Measurements from ENCODE around the gene SIGMAR1. TPM values are rescaled to one million over a fixed set of nuclear protein-coding genes. Genes with fewer than 3 reads are reported as not detected.

SIGMAR1 gene
- polyA plus RNA-seq, 1 donor from 2014 or later, result 52.5 TPM

DNA sequence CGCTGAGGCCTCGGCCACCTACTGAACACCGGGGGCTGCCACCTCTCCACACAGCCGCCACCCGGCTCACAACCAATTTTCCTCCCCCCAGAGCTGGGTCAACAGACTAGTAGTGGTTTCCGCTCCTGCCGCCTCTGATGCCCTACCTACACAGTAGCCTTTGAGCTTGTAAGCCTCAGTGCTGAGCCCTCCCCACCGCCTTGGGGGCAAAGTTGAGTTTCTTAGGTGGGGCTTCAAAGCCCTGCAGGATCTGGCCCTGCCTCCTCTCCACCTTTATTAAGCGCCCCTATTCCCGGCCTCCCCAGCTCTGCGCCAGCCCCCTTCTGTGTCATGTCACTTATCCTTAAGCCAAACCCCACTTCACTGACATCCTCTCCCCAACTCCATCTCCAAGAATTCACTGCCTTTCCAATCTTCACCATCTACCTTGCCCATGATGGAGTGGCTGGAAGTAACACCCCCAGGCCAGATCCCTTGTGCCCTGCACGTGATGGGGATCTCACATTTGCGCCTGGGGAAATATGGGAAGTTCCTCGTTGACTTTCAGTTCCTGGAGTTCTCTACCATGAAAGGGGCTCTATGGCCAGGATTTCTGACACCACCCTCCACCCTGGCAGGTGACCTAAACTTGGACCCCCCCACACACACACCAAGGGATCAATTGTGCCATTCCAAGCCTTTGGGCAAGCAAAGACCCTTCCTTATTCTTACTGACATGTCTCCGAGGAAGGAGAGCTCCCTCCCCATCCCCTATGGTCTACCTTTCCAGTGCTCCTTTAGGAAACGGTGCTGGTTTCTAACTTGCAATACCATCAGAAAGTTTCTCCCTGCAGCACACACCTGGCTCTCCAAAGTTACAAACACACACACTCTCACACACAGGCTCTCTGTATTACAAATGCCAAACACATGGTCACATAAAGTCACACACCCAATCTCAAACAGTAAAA, 45.4 kb downstream of the SIGMAR1 start:
- H3K27ac ChIP-seq (ENCODE audit: low read length), result no peak overlapping the region
- no peak overlapping the region for H3K4me2 ChIP-seq (ENCODE audit: low read length)
- H3F3A ChIP-seq (ENCODE audit: insufficient read depth, low read length, poor library complexity, severe bottlenecking), result no peaks in the 10 kb centered on the region
- no peak overlapping the region for H2AFZ ChIP-seq (ENCODE audit: low read depth, low read length)
- H3K79me2 ChIP-seq (replicated peaks; ENCODE audit: insufficient read depth, low read length), result peaks cover 22% of the 10 kb centered on the region
- peak overlapping the region; percentile 43 for H3K9ac ChIP-seq (ENCODE audit: low read length)
- H3K4me3 ChIP-seq (ENCODE audit: low read length), result peak overlapping the region; percentile 63
- H3K9me3 ChIP-seq (ENCODE audit: low read length), result no peaks in the 10 kb centered on the region
- no peaks in the 10 kb centered on the region for H3K36me3 ChIP-seq (ENCODE audit: insufficient read depth, low read length)
- no peaks in the 10 kb centered on the region for H4K20me1 ChIP-seq (ENCODE audit: insufficient read depth)
- TF ChIP-seq MXI1 (conservative IDR thresholded peaks at IDR 0.05; ENCODE audit: poor library complexity, severe bottlenecking), result no peak
- TF ChIP-seq POLR2AphosphoS5 (IDR thresholded peaks at IDR 0.05), result no peak
- TF ChIP-seq EP300 (conservative IDR thresholded peaks at IDR 0.05; ENCODE audit: poor library complexity, severe bottlenecking), result no peak
- TF ChIP-seq SMC3 (conservative IDR thresholded peaks at IDR 0.05; ENCODE audit: poor library complexity), result no peak
- TF ChIP-seq, protein P1, sequence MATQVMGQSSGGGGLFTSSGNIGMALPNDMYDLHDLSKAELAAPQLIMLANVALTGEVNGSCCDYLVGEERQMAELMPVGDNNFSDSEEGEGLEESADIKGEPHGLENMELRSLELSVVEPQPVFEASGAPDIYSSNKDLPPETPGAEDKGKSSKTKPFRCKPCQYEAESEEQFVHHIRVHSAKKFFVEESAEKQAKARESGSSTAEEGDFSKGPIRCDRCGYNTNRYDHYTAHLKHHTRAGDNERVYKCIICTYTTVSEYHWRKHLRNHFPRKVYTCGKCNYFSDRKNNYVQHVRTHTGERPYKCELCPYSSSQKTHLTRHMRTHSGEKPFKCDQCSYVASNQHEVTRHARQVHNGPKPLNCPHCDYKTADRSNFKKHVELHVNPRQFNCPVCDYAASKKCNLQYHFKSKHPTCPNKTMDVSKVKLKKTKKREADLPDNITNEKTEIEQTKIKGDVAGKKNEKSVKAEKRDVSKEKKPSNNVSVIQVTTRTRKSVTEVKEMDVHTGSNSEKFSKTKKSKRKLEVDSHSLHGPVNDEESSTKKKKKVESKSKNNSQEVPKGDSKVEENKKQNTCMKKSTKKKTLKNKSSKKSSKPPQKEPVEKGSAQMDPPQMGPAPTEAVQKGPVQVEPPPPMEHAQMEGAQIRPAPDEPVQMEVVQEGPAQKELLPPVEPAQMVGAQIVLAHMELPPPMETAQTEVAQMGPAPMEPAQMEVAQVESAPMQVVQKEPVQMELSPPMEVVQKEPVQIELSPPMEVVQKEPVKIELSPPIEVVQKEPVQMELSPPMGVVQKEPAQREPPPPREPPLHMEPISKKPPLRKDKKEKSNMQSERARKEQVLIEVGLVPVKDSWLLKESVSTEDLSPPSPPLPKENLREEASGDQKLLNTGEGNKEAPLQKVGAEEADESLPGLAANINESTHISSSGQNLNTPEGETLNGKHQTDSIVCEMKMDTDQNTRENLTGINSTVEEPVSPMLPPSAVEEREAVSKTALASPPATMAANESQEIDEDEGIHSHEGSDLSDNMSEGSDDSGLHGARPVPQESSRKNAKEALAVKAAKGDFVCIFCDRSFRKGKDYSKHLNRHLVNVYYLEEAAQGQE (IDR thresholded peaks at IDR 0.05; ENCODE audit: borderline replicate concordance), result no peak
- no peak for TF ChIP-seq EZH2 (IDR thresholded peaks at IDR 0.05; ENCODE audit: borderline replicate concordance, insufficient read depth, low read length, poor library complexity, severe bottlenecking)
- TF ChIP-seq, protein P2, sequence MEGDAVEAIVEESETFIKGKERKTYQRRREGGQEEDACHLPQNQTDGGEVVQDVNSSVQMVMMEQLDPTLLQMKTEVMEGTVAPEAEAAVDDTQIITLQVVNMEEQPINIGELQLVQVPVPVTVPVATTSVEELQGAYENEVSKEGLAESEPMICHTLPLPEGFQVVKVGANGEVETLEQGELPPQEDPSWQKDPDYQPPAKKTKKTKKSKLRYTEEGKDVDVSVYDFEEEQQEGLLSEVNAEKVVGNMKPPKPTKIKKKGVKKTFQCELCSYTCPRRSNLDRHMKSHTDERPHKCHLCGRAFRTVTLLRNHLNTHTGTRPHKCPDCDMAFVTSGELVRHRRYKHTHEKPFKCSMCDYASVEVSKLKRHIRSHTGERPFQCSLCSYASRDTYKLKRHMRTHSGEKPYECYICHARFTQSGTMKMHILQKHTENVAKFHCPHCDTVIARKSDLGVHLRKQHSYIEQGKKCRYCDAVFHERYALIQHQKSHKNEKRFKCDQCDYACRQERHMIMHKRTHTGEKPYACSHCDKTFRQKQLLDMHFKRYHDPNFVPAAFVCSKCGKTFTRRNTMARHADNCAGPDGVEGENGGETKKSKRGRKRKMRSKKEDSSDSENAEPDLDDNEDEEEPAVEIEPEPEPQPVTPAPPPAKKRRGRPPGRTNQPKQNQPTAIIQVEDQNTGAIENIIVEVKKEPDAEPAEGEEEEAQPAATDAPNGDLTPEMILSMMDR (IDR thresholded peaks at IDR 0.05; ENCODE audit: poor library complexity, severe bottlenecking), result no peak
- TF ChIP-seq TAF1 (IDR thresholded peaks at IDR 0.05; ENCODE audit: low read depth), result no peak
- TF ChIP-seq RAD21 (conservative IDR thresholded peaks at IDR 0.05), result no peak
- H3K9me2 ChIP-seq (ENCODE audit: insufficient read depth, low read length), result no peaks in the 10 kb centered on the region
- peaks cover 26% of the 10 kb centered on the region for H3K27me3 ChIP-seq (ENCODE audit: insufficient read depth, low read depth, low read length)

DNA sequence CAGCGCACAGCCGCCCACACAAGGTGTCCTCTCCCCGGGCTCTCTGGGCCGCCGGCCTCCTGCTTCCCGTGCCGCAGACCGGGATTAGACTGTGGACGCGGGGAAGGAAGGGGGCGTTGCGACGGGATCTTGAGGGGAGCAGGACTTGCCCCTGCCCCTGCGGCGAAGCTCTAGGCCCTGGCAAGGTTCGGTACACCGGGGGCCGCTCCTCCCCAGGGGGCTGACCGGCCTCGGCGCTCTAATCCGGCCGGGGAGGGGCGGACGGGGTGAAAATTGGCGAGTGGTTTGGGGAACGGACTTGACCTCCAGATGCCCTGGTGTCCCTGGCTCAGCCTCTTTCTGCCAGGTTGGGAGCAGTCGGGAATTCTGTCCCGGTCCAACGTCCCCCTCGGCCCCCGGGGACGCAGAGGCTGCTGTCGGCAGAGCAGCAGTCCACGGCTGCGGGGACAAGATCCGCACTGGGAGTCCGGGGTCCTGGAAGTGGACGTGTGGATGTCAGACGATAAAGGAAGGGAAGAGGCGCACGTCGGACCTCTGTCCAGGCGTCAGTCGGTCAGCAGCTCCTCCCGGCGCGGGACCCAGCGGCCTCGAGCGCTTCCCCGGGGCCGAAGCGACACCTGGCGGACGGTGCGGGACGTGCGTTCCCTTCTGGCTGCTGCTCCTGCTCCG, 46.2 kb downstream of the SIGMAR1 start:
- no peak overlapping the region for H3K4me2 ChIP-seq (ENCODE audit: low read length)
- TF ChIP-seq POLR2AphosphoS5 (IDR thresholded peaks at IDR 0.05), result no peak
- peak; percentile 100 for TF ChIP-seq SMC3 (conservative IDR thresholded peaks at IDR 0.05; ENCODE audit: poor library complexity)
- TF ChIP-seq MXI1 (conservative IDR thresholded peaks at IDR 0.05; ENCODE audit: poor library complexity, severe bottlenecking), result peak; percentile 21
- TF ChIP-seq RAD21 (conservative IDR thresholded peaks at IDR 0.05), result peak; percentile 97
- TF ChIP-seq, protein P2 (IDR thresholded peaks at IDR 0.05; ENCODE audit: poor library complexity, severe bottlenecking), result peak; percentile 98
- no peak for TF ChIP-seq EZH2 (IDR thresholded peaks at IDR 0.05; ENCODE audit: borderline replicate concordance, insufficient read depth, low read length, poor library complexity, severe bottlenecking)

More for the DNA sequence above, 46.2 kb downstream of the SIGMAR1 start:
- Histone ChIP-seq H3K27me3 (ENCODE audit: insufficient read depth, low read depth, low read length) (peaks cover 26% of the 10 kb centered on the region), H3K9me3 (ENCODE audit: low read length) (no peaks in the 10 kb centered on the region), H3K36me3 (ENCODE audit: insufficient read depth, low read length) (no peaks in the 10 kb centered on the region), H2AFZ (ENCODE audit: low read depth, low read length) (no peak overlapping the region), H3K4me3 (ENCODE audit: low read length) (peak overlapping the region; percentile 63), H3K9ac (ENCODE audit: low read length) (peak overlapping the region; percentile 43), H4K20me1 (ENCODE audit: insufficient read depth) (peaks cover 5% of the 10 kb centered on the region), H3K79me2 (replicated peaks; ENCODE audit: insufficient read depth, low read length) (peaks cover 30% of the 10 kb centered on the region), H3K27ac (ENCODE audit: low read length) (no peak overlapping the region), H3F3A (ENCODE audit: insufficient read depth, low read length, poor library complexity, severe bottlenecking) (no peaks in the 10 kb centered on the region), H3K9me2 (ENCODE audit: insufficient read depth, low read length) (no peaks in the 10 kb centered on the region)
